ENCODE data around the gene CCDC86. TPM values are rescaled to one million over a fixed set of nuclear protein-coding genes. Genes with fewer than 3 reads are reported as not detected.

Gene CCDC86
- total RNA-seq, 1 donor from 2014 or later = 26.3 TPM

DNA sequence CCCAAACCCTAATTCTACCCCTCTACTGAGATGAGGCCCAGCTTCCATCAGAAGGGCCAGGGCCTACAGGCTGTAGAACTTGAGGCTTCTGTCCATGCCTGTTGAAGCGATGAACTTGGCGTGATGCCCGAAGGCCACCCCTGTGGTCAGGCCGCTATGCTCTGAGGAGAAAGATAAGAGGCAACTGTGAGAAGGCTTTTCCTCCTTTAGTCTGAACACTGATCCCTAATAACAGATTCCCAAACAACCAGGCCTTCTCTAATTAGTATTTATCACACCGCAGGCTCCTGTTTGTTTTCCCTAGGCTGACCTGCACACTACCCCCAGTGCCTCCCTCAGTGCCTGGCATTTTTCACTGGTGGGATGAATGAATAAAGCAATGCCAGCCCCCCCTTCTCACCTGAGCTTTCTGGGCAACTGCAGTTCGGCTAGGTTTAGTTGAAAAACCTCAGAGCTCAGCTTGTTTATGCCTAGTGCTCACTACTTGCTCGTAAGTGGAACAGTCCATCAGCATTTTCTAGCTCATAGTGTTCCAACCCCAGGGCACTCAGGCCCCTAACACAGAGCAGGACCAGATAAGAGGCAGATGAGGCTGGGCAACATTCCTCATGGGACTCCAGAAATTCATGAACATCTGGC, 49.3 kb downstream of the CCDC86 start:
- DNase-seq (ENCODE audit: extremely low spot score in 2 of 2) = no peak
- Histone ChIP-seq H3K4me3 (no peak overlapping the region), H3K27me3 (no peaks in the 10 kb centered on the region), H3K4me1 (no peaks in the 10 kb centered on the region), H3K36me3 (peaks cover 0 to 39% of the 10 kb centered on the region in 2 donors), H3K9me3 (no peaks in the 10 kb centered on the region), H3K27ac (no peak overlapping the region)
- TF ChIP-seq POLR2AphosphoS5 (IDR thresholded peaks at IDR 0.05; ENCODE audit: insufficient read depth in 1 of 2, low read depth in 1 of 2) = no peak
- TF ChIP-seq, protein P1, sequence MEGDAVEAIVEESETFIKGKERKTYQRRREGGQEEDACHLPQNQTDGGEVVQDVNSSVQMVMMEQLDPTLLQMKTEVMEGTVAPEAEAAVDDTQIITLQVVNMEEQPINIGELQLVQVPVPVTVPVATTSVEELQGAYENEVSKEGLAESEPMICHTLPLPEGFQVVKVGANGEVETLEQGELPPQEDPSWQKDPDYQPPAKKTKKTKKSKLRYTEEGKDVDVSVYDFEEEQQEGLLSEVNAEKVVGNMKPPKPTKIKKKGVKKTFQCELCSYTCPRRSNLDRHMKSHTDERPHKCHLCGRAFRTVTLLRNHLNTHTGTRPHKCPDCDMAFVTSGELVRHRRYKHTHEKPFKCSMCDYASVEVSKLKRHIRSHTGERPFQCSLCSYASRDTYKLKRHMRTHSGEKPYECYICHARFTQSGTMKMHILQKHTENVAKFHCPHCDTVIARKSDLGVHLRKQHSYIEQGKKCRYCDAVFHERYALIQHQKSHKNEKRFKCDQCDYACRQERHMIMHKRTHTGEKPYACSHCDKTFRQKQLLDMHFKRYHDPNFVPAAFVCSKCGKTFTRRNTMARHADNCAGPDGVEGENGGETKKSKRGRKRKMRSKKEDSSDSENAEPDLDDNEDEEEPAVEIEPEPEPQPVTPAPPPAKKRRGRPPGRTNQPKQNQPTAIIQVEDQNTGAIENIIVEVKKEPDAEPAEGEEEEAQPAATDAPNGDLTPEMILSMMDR (IDR thresholded peaks at IDR 0.05) = no peak
- intact Hi-C loops (cut with DNase I) = no loop called here

DNA sequence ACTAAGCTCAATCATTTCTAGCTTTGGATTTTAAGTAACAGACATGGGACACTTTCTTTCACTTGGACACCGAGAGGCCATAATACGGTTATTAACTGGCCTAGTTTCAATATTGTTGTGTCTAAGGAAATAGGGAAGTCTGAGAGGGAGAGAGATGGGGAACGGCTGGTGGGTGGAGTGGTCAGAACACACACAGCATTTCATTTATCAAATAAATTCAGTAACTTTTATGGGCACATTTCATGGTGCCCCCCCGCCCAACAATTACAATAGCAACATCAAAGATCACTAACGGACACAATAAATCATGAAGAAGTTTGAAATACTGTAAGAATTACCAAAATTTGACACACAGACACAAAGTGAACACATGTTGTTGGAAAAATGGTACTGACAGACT, 53.8 kb downstream of the CCDC86 start:
- H3K9me3 ChIP-seq = no peaks in the 10 kb centered on the region
- H3K4me1 ChIP-seq = no peaks in the 10 kb centered on the region
- H3K27me3 ChIP-seq = no peaks in the 10 kb centered on the region
- H3K27ac ChIP-seq = no peak overlapping the region
- H3K4me3 ChIP-seq = no peak overlapping the region
- no peak for DNase-seq (ENCODE audit: extremely low spot score in 2 of 2)
- TF ChIP-seq, protein P1 (IDR thresholded peaks at IDR 0.05) = no peak
- TF ChIP-seq POLR2A (IDR thresholded peaks at IDR 0.05) = no peak
- TF ChIP-seq POLR2AphosphoS5 (IDR thresholded peaks at IDR 0.05; ENCODE audit: insufficient read depth in 1 of 2, low read depth in 1 of 2) = no peak
- peaks cover 5 to 81% of the 10 kb centered on the region in 2 donors for H3K36me3 ChIP-seq
- intact Hi-C loops (cut with DNase I) = no loop called here

DNA sequence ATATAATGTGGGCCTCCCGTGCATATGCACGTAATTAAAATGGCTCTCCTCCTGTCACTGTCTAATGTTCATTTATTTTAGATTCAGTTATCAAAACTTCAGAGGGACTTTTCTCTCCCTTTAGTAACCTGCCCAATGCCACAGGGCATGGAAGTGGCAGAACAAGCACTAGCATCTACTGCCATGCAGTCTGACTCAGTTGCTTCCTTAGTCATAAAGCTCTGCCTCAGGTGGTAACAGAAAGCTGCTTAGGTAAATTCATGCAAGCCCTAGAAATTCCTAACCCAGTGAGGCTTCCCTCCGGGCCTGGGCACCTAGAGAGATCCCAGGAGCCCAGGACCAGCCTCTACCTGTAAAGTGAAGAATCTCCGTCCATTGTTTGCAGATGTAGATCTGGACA, 55.6 kb downstream of the CCDC86 start:
- intact Hi-C loops (cut with DNase I) = no loop called here
- Histone ChIP-seq H3K27me3 (no peaks in the 10 kb centered on the region), H3K4me1 (no peaks in the 10 kb centered on the region), H3K9me3 (no peaks in the 10 kb centered on the region), H3K36me3 (peaks cover 5 to 98% of the 10 kb centered on the region in 2 donors), H3K27ac (no peak overlapping the region), H3K4me3 (no peak overlapping the region)
- TF ChIP-seq POLR2A (IDR thresholded peaks at IDR 0.05) (no peak), POLR2AphosphoS5 (IDR thresholded peaks at IDR 0.05; ENCODE audit: insufficient read depth in 1 of 2, low read depth in 1 of 2) (no peak)
- TF ChIP-seq, protein P1 (IDR thresholded peaks at IDR 0.05) = no peak
- DNase-seq (ENCODE audit: extremely low spot score in 2 of 2) = no peak

DNA sequence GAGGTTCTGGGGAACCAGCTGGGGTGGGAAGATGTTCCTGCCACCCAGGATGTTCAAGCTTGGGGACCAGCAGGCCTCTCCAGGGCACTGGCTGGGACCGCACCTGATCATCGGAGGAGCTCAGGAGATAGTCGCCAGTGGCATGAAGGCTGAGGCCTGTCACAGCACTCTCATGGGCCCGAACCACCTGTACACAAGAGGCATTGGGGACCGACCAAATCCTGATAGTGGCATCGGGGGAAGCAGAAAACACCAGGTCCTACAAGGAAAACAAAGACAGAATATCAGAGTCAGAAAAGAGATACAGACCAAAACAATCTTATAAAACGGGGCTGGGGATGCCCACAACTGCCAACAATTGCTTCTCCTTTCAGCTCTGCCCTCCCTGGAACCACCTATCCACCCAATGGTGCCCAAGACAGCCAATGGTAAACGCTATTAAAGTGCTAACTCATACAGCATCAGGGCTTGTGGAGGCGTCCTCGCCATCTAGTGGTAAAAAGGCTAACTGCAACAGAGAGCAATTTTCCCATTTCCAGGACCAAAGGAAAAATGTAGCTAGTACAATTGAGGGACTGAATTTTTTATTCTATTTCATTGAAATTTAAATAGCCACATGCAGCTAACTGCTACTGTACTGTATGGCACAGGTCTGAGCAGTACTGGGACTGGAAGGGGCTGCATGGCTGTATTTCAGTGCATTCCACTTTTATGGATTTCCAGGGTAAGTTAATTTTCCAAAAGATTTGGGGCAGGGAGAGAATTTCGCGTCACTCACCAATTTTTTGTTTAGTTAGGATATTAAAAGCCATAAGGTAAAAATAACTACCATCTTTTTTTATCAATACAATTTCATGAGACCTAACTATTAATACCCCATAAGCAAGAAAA, 57.4 kb downstream of the CCDC86 start:
- Histone ChIP-seq H3K9me3 (no peaks in the 10 kb centered on the region), H3K4me1 (peaks cover 11% of the 10 kb centered on the region), H3K27me3 (no peaks in the 10 kb centered on the region), H3K36me3 (peaks cover 5 to 91% of the 10 kb centered on the region in 2 donors), H3K27ac (no peak overlapping the region), H3K4me3 (no peak overlapping the region)
- TF ChIP-seq POLR2AphosphoS5 (IDR thresholded peaks at IDR 0.05; ENCODE audit: insufficient read depth in 1 of 2, low read depth in 1 of 2) (no peak), POLR2A (IDR thresholded peaks at IDR 0.05) (no peak)
- TF ChIP-seq, protein P1 (IDR thresholded peaks at IDR 0.05) = peak; percentile 64 to 88 (median 84)
- no peak for DNase-seq (ENCODE audit: extremely low spot score in 2 of 2)
- intact Hi-C loops (cut with DNase I) = loop anchor here (2.0 kb wide), 1 partner anchor 66 kb away; no protein-coding TSS in a partner anchor

Data from vagina (tissue), 2 donors.